ENCODE data around the gene ANKH. TPM values are rescaled to one million over a fixed set of nuclear protein-coding genes. Genes with fewer than 3 reads are reported as not detected.
A peak's percentile ranks its signal among the peaks of the same experiment; 100 is the strongest.
"Not testable (repeated sequence)": the region's sequence is repeated elsewhere in the genome, so short reads cannot be mapped to it uniquely, and the experiment has no call there.

ANKH gene
- total RNA-seq = 10 to 100 TPM; 45.3 to 57.5 TPM
- 10 to 100 TPM in 3 of 6 donors, 1 to 10 TPM in 3; 6.6 to 11.7 (median 9.9) TPM for polyA plus RNA-seq (ENCODE audit: insufficient read length in 6 of 6)
- long read RNA-seq, donor 1, full-length matches to known transcripts = 3 of 3 reads
- long read RNA-seq, donor 1, partial matches to known transcripts = 0 of 3 reads
- long read RNA-seq, donor 1, other reads (novel, unspliced or antisense) = 0 of 3 reads
- long read RNA-seq, donor 2 = 0 reads
- long read RNA-seq, donor 3, partial matches to known transcripts = 6 of 6 reads
- long read RNA-seq, donor 3, other reads (novel, unspliced or antisense) = 0 of 6 reads
- long read RNA-seq, donor 4, full-length matches to known transcripts = 1 of 4 reads
- long read RNA-seq, donor 4, partial matches to known transcripts = 1 of 4 reads
- long read RNA-seq, donor 4, other reads (novel, unspliced or antisense) = 2 of 4 reads
- long read RNA-seq, donor 5, full-length matches to known transcripts = 2 of 2 reads
- long read RNA-seq, donor 5, partial matches to known transcripts = 0 of 2 reads
- long read RNA-seq, donor 5, other reads (novel, unspliced or antisense) = 0 of 2 reads
- long read RNA-seq, donor 6 = 0 reads
- long read RNA-seq, donor 7, full-length matches to known transcripts = 1 of 1 reads
- long read RNA-seq, donor 7, partial matches to known transcripts = 0 of 1 reads
- long read RNA-seq, donor 7, other reads (novel, unspliced or antisense) = 0 of 1 reads
- long read RNA-seq, donor 8, full-length matches to known transcripts = 1 of 1 reads
- long read RNA-seq, donor 8, partial matches to known transcripts = 0 of 1 reads
- long read RNA-seq, donor 8, other reads (novel, unspliced or antisense) = 0 of 1 reads
- long read RNA-seq, donor 9 = 0 reads
- long read RNA-seq, donor 10, partial matches to known transcripts = 1 of 2 reads
- long read RNA-seq, donor 10, other reads (novel, unspliced or antisense) = 0 of 2 reads
- long read RNA-seq, donor 11, full-length matches to known transcripts = 9 of 28 reads
- long read RNA-seq, donor 11, partial matches to known transcripts = 19 of 28 reads
- long read RNA-seq, donor 11, other reads (novel, unspliced or antisense) = 0 of 28 reads
- long read RNA-seq, donor 12, full-length matches to known transcripts = 1 of 1 reads
- long read RNA-seq, donor 12, partial matches to known transcripts = 0 of 1 reads
- long read RNA-seq, donor 12, other reads (novel, unspliced or antisense) = 0 of 1 reads

DNA sequence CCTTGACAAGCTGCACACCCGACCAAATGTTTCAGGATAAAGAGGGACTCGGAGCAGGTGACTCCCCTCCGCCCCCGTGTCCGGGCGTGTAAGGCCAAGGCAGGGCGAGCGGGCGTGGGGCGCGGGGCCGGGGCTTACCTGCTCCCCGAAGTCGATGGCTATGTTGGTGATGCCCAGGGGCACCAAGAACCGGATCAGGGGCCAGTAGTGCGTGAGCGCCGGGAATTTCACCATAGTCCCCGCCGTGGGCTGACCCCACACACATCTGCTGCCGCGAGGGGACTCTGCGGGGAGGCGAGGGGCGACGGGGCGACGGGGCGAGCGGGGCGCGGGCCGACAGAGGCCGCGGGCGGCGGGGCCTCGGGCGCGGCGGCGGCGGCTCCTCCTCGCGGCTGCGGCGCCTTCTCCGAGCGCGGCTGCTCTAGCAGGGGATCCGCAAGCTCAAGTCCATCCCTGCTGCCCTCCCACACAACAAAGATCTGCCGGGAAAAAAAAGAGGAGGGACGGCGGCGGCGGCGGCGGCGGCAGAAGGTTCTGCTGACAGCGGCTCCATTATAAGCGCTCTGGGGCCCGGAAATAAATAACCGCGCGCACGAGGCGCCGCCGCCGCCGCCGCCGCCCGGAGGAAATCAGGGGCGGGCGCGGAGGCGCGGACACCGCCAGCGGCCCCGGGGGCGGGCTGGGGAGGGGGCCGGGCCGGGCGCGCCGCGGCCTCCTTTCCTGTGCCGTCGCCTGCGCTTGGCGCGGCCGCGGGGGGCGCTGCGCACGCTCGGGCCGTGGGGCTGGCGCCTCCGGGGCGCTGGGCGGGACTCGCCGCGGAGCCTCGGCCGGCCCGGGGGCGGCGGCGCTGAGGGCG is at the start of gene ANKH:
Gene ANKH (minus strand): TSS at position 565 of the 856 bp plus-strand sequence. CDS start 331 bp downstream, at position 234.
- H3K4me3 ChIP-seq = peak within 1 kb of the TSS; percentile 67 to 69

DNA sequence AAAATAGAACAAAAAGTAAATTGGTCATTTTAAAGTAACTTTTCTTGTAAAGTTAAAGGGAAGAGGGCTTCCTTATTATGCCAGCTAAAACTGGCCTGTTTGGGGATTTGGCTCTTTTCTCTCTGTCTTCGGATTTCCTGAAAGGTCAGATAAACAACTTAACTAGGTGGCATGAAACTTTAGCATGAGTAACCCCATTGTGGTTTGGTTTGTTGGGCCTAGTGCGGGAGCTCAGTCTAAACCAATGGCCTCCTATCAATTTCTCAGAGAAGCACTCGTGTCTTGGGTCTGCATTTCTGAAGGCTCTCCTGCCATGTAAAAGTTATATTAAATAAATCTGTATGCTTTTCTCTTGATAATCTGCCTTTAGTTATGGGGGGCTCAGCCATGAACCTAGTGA is 48.5 kb upstream of the ANKH start:
- Histone ChIP-seq H3K4me1 (no peaks in the 10 kb centered on the region), H3K9me3 (no peaks in the 10 kb centered on the region), H3K27ac (no peak overlapping the region), H3K27me3 (no peaks in the 10 kb centered on the region), H3K36me3 (no peaks in the 10 kb centered on the region), H3K4me3 (no peak overlapping the region)
- intact Hi-C loops (cut with DNase I) = no loop called here
- DNase-seq = no peak
- no peak for ATAC-seq
- TF ChIP-seq, protein P1, sequence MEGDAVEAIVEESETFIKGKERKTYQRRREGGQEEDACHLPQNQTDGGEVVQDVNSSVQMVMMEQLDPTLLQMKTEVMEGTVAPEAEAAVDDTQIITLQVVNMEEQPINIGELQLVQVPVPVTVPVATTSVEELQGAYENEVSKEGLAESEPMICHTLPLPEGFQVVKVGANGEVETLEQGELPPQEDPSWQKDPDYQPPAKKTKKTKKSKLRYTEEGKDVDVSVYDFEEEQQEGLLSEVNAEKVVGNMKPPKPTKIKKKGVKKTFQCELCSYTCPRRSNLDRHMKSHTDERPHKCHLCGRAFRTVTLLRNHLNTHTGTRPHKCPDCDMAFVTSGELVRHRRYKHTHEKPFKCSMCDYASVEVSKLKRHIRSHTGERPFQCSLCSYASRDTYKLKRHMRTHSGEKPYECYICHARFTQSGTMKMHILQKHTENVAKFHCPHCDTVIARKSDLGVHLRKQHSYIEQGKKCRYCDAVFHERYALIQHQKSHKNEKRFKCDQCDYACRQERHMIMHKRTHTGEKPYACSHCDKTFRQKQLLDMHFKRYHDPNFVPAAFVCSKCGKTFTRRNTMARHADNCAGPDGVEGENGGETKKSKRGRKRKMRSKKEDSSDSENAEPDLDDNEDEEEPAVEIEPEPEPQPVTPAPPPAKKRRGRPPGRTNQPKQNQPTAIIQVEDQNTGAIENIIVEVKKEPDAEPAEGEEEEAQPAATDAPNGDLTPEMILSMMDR (IDR thresholded peaks at IDR 0.05) = no peak

More for the DNA sequence above, at the start of gene ANKH:
- Histone ChIP-seq H3K9me3 (no peaks in the 10 kb centered on the region), H3K27ac (peak within 1 kb of the TSS; percentile 81 to 87), H3K4me1 (peaks cover 0 to 17% of the 10 kb centered on the region in 2 donors), H3K36me3 (no peaks in the 10 kb centered on the region), H3K27me3 (peaks cover 3 to 49% of the 10 kb centered on the region in 2 donors)
- TF ChIP-seq, protein P1 (IDR thresholded peaks at IDR 0.05) = no peak
- peak; percentile 75 to 91 (median 84) for DNase-seq
- ATAC-seq = peak; percentile 94
- intact Hi-C loops (cut with DNase I) = no loop called here

DNA sequence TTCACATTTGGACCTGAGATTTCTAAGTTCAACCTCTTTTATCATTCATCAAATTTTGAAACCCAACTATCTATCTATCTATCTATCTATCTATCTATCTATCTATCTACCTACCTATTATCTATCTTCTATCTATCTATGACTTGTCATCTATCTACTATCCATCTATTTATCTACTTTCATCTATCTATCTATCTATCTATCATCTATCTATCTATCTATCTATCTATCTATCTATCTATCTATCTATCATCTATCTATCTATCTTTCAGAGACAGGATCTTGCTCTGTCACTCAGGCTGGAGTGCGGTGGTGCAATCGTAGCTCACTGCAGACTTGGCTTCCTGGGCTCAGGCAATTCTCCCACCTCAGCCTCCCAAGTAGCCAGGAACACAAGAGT is 47.5 kb upstream of the ANKH start:
- H3K27ac ChIP-seq; intact Hi-C loops (cut with DNase I); H3K27me3 ChIP-seq; H3K36me3 ChIP-seq; H3K9me3 ChIP-seq; H3K4me1 ChIP-seq; ATAC-seq; H3K4me3 ChIP-seq; DNase-seq: not testable (repeated sequence)

DNA sequence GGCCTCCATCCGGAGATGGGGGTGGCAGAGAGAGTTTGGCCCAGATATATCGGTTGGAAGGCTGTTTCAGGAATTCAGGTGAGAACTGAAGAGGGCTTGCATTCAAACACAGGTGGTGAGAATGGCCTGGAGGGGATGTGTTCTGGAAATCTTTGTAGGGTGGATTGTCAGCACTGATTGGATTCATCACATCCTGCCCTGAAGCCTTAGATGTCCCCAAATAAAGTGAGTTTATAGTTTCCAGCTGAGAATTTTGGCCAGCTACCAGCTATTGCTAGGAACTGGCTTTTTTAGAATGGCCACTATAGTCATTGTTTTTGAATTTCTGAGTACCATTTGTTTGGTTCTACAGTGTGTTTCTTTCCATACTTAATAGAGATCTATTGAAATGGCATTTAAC is 46.1 kb upstream of the ANKH start:
- no peak overlapping the region for H3K4me3 ChIP-seq

More for the DNA sequence above, 46.1 kb upstream of the ANKH start:
- no peaks in the 10 kb centered on the region for H3K36me3 ChIP-seq
- DNase-seq (peak in 1 of 4 donors; percentile 35), ATAC-seq (no peak)
- TF ChIP-seq, protein P1 (IDR thresholded peaks at IDR 0.05) = no peak
- H3K27ac ChIP-seq = no peak overlapping the region
- no peaks in the 10 kb centered on the region for H3K27me3 ChIP-seq
- no peaks in the 10 kb centered on the region for H3K9me3 ChIP-seq
- intact Hi-C loops (cut with DNase I) = no loop called here
- no peaks in the 10 kb centered on the region for H3K4me1 ChIP-seq

Data from left lung (tissue), 14 donors.